Left renal pelvis (tissue), 4 donors: ENCODE data around the gene EPHA1. TPM values are rescaled to one million over a fixed set of nuclear protein-coding genes. Genes with fewer than 3 reads are reported as not detected.
A peak's percentile ranks its signal among the peaks of the same experiment; 100 is the strongest.
"Not testable (repeated sequence)": the region's sequence is repeated elsewhere in the genome, so short reads cannot be mapped to it uniquely, and the experiment has no call there.

ENCODE experiments used
- DNase-seq, 4 donors: peaks; one replicate each; pipeline ENCODE4 v3.0.0-alpha.2; 2013; ENCODE audit warnings: low read depth in 4 of 4, low spot score in 3 of 4
- polyA plus RNA-seq, 4 donors: library from polyadenylated mRNA; unstranded; fragments of 120-200 nt; gene quantifications; one replicate each; pipeline ENCODE4 v1.2.1, GENCODE V29; 2013; ENCODE audit not compliant: insufficient read length in 4 of 4

EPHA1 gene
- polyA plus RNA-seq, 4 donors = 4.1 to 23.5 (median 18.4) TPM

DNA sequence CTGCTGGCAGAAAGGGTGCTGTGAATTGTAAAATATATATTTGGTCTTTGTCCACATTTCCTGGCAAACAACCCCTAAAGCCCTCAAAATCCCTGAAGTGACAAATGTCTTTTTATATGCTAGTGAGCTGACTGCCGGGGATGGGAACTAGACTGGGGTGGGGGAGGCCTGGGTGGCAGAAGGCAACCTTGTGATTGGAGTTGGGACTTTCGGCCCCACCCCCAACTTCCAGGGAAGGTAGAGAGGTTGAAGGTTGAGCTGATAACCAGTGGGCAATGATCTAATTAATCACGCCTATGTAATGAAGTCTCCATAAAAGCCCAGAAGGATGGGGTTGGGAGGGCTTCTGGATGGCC, 2.7 kb downstream of the EPHA1 start:
- DNase-seq = no peak

- peak in 1 of 4 donors; percentile 56 for DNase-seq
Observed at GRCh38 chr7:143405173-143406001, 3.3 kb downstream of the EPHA1 start.

- not testable (repeated sequence) for DNase-seq
Observed at GRCh38 chr7:143402233-143402632, 6.4 kb downstream of the EPHA1 start.

DNA sequence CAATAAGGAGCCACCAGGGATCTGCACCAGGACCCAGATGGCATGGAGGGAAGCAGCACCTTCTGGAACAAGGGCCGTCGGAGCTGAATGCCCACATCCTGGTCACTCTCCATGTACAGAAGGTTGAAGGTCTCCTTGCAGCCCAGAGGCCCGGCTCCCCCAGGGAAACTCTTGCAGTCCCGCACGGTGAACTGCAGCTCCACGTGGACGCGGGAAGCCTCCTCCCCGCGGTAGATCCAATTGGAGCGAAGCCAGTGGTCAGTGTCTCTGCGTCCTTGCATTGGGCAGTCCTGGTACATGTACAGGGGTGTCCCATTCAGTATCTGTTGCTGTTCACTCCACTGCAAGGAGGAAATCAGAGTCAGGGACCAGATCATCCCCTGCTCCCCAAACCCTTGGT, 7.4 kb downstream of the EPHA1 start:
- no peak for DNase-seq

DNA sequence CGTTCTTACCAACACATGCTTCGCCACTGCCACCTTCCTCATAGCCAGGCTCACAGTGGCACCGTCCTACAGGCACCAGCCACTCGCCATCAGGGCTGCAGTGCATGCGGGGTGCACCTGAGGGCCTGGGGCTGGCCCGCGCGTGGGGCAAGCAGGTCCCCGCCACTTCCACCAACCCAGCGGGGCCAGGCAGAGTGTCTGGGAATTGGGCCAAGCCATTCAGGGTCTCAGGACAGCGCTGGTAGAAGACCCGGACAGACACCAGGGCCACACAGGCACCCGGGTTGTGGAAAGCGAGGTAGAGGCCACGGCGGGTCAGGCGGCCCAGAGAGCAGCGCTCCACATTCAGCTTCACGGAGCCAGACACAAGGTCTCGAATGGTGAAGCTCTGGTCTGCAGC, 9.0 kb downstream of the EPHA1 start:
- DNase-seq = no peak

DNA sequence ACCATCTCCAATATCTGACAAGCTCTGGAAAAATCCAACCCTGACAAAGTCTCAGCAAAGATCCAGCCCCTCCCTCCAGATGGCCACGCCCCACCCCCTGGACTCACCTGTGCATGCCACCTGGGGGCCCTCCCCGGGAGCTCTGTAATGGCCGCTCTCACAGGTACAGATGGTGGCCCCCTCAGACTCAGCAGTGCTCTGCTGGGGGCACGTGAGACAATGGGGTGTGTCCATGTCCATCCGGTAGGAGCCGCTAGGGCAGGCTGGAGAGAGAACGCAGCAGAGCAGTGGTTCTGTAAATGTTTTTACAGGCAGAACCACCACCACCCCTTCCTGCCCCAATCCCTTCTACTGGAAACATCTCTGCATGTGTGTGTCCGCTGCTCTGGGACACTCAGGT, 9.5 kb downstream of the EPHA1 start:
- DNase-seq = no peak

GRCh38 chr7:143398616-143399015, 10.0 kb downstream of the EPHA1 start:
- DNase-seq = no peak

DNA sequence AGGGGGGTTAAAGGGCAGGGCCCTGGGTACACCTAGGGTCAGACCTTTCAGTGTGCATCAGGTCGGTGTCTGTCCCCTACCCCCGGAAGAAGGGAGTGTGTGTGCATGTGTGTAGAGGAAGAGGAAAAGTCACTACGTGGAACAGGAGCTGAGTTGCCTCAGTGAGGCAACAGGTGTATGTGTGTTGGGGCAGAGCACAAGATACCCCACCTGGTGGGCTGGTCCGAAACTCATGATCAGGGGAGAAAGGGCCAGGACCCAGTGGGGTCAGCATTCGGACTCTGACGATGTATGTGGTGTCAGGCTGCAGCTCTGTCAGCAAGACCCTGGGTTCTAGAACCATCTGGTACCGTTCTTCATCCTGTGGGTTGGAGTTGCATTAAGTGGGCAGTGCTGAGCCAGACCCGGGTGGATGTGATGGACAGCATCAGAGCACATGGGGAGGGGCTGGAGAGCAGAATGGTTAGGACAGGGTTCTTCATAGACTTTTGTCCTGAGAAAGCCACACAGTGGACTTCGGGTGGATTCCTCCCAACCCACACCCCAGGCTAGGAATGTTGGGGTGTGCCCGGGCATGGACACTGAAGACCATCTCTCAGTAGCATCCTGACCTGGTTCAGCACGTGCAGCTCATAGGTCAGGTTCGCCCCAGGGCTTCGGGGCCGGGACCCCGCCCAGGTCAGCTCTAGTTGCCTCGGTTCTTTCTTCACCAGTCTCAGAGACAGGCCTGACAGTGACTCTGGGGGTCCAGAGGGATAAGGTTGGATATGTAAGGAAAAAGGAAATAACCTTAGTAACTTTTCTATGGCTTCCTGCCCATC, 10.7 kb downstream of the EPHA1 start:
- no peak for DNase-seq

GRCh38 chr7:143396625-143397556, 11.8 kb downstream of the EPHA1 start:
- DNase-seq = no peak

DNA sequence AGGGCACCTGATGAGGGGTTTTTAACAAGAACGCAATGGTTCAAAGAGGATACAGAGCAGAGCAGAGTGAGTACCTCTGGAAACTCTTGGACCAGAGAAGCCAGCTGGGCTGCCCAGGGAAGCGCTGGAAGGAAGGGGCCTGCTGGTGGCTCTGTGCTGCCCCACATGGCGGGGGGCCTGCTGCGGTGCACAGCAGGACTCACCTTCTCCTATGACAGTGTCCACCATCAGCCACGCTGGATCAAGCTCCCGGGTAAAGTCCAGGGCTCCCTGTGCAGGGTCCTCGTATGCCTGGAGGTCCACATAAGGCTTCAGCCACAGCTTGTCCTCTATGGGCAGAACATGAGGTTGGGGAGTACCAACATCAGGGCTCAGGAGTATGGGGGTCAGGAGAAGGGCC, 12.5 kb downstream of the EPHA1 start:
- DNase-seq = no peak

DNA sequence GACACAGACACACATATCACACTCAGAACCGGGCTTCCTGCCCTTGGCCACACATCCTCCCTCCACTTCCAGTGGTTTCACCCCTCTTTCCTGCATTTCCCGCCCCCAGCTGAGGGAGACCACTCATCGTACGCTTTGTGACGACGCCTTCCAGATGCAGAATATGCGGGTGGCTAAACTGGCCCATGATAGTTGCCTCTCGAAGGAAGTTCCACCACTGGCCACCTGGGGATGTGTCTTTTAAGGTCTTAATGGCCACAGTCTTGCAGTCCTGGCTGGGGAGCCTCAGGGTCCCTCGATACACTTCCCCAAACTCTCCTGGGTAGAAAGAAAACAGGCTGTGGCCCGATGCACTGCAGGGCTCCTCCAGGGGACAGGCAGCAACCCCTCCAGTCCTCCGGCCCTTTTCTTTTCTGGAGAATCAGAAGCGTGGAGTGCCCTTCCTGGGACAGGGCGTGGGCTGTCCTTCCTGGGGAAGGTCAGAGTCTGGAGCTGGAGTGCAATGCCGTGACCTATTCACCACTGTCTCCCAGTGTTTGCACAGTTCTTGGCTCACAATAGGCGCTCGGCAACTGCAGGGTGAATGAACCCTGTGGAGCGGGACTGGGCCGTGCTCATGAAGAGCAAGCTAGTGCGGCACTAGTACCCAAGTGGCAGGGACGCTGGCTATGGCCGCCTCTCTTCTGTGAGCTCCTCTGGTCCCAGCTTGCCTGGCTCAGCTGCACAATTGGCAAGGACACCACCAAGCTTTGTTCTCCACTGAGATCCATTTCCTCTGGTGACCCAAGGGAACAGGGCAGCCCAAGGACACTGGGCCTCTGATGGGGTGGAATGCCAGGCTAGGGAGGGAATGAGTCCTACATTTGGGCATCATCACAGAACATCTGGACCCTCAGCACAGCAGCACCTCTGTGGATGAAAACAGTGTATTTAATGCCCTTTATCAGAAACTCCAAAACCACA, 13.2 kb downstream of the EPHA1 start:
- no peak for DNase-seq

GRCh38 chr7:143394777-143395176, 13.9 kb downstream of the EPHA1 start:
- no peak for DNase-seq

DNA sequence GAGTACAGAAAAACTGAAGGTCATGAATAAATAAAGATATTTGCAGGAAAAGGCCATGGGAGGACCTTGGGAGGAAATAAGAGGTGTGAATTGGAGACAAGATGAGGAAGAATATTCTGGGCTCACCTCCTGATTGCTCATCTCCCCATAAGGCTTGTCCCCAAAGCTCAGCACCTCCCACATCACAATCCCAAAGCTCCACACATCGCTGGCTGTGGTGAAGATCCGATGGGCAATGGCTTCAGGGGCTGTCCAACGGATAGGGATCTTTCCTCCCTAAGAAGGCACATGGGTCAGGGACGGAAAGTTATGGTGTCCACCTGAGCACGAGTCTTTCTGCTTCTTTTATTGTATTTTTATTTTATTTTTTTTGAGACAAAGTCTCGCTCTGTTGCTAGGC, 14.6 kb downstream of the EPHA1 start:
- DNase-seq = no peak

GRCh38 chr7:143393267-143394041, 15.2 kb downstream of the EPHA1 start:
- DNase-seq = no peak

- no peak for DNase-seq
Observed at GRCh38 chr7:143392875-143393266, 15.8 kb downstream of the EPHA1 start.

- not testable (repeated sequence) for DNase-seq
Observed at GRCh38 chr7:143392427-143392826, 16.2 kb downstream of the EPHA1 start.

- DNase-seq = no peak
Observed at GRCh38 chr7:143391462-143392404, 16.9 kb downstream of the EPHA1 start.

- no peak for DNase-seq
Observed at GRCh38 chr7:143390773-143391317, 17.8 kb downstream of the EPHA1 start.
